SK-N-SH treated with all-trans-retinoic acid at 6 μM for 48 hours (cell line): ENCODE data around the gene TAOK3.

Source experiments
- GLIS3 ChIP-seq: fragments of 250-450 bp; sonication (Bioruptor Pico); IDR thresholded peaks from 2 replicates; pipeline ENCODE4 v1.5.0; 2020; ENCODE audit warnings: mild to moderate bottlenecking, moderate library complexity
- OSR1 ChIP-seq: fragments of 250-450 bp; sonication (Bioruptor Pico); IDR thresholded peaks from 2 replicates; pipeline ENCODE4 v1.8.0; 2022; ENCODE audit warnings: moderate library complexity, mild to moderate bottlenecking, inconsistent platforms
- PATZ1 ChIP-seq: fragments of 250-450 bp; sonication (Bioruptor Pico); IDR thresholded peaks from 2 replicates; pipeline ENCODE4 v1.8.0; 2020; ENCODE audit warnings: mild to moderate bottlenecking, moderate library complexity, borderline replicate concordance
- POU6F1 ChIP-seq: fragments of 250-450 bp; sonication (Bioruptor Pico); IDR thresholded peaks from 2 replicates; pipeline ENCODE4 v1.8.0; 2021; ENCODE audit warnings: low read depth, mild to moderate bottlenecking, moderate library complexity, borderline replicate concordance
- PPARA ChIP-seq: fragments of 250-450 bp; sonication (Bioruptor Pico); IDR thresholded peaks from 2 replicates; pipeline ENCODE4 v1.5.0; 2020; ENCODE audit warnings: mild to moderate bottlenecking, borderline replicate concordance
- SNAI2 ChIP-seq: fragments of 250-450 bp; sonication (Bioruptor Pico); IDR thresholded peaks from 2 replicates; pipeline ENCODE4 v1.5.0; 2020; ENCODE audit warnings: mild to moderate bottlenecking, moderate library complexity
- TCF4 ChIP-seq: fragments of 250-450 bp; sonication (Bioruptor Pico); IDR thresholded peaks from 2 replicates; pipeline ENCODE4 v1.8.0; 2021; ENCODE audit warnings: mild to moderate bottlenecking, moderate library complexity, borderline replicate concordance
- ZNF8 ChIP-seq: fragments of 450-650 bp; formaldehyde crosslinking; IDR thresholded peaks from 2 replicates; pipeline ENCODE4 v1.5.0; 2020; ENCODE audit warnings: mild to moderate bottlenecking, moderate library complexity
- TF ChIP-seq, protein P1 (sequence below): fragments of 250-450 bp; sonication (Bioruptor Pico); IDR thresholded peaks from 2 replicates; pipeline ENCODE4 v1.5.1; 2020; ENCODE audit warnings: low read depth, mild to moderate bottlenecking, moderate library complexity

GRCh38 chr12:118237908-118238307 lies 134.8 kb downstream of the TAOK3 start:
- TF ChIP-seq PPARA (CRISPR knock-in tag) (no peak), ZNF8 (CRISPR knock-in tag) (no peak), OSR1 (no peak), POU6F1 (CRISPR knock-in tag) (no peak), PATZ1 (CRISPR knock-in tag) (no peak), SNAI2 (no peak), TCF4 (CRISPR knock-in tag) (no peak), GLIS3 (CRISPR knock-in tag) (no peak)
- TF ChIP-seq, protein P1, sequence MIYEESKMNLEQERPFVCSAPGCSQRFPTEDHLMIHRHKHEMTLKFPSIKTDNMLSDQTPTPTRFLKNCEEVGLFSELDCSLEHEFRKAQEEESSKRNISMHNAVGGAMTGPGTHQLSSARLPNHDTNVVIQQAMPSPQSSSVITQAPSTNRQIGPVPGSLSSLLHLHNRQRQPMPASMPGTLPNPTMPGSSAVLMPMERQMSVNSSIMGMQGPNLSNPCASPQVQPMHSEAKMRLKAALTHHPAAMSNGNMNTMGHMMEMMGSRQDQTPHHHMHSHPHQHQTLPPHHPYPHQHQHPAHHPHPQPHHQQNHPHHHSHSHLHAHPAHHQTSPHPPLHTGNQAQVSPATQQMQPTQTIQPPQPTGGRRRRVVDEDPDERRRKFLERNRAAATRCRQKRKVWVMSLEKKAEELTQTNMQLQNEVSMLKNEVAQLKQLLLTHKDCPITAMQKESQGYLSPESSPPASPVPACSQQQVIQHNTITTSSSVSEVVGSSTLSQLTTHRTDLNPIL (CRISPR knock-in tag): no peak
